Heart left ventricle (tissue), 16 donors: ENCODE data around the gene AFTPH. TPM values are rescaled to one million over a fixed set of nuclear protein-coding genes. Genes with fewer than 3 reads are reported as not detected.

Experiments used
- ATAC-seq, 4 donors: fragments of 200-7000 bp; cut with Tn5 transposase; one replicate each; pipeline ENCODE4 v1.9.1; 2020 to 2022; ENCODE audit warnings: moderate library complexity in 4 of 4, mild to moderate bottlenecking in 3 of 4, moderate number of reproducible peaks in 1 of 4
- DNase-seq, 5 donors: peaks; one replicate each; pipeline ENCODE4 v3.0.0-alpha.2; 2020
- H3K27ac ChIP-seq, 12 donors: fragments of 200-600 bp; sonication (generic) in 4 of 12; one replicate each; pipeline versions ENCODE4 v1.5.0 to v1.8.0; 2016 to 2022; ENCODE audit warnings: mild to moderate bottlenecking in 2 of 12
- H3K27me3 ChIP-seq, 9 donors: fragments of 200-600 bp; sonication (generic) in 2 of 9; one replicate each; pipeline versions ENCODE4 v1.5.1 to v1.8.0; 2016 to 2022; ENCODE audit warnings: mild to moderate bottlenecking in 3 of 9
- H3K36me3 ChIP-seq, 9 donors: fragments of 200-600 bp; sonication (generic) in 2 of 9; one replicate each; pipeline versions ENCODE4 v1.5.0 to v1.8.0; 2018 to 2022; ENCODE audit warnings: mild to moderate bottlenecking in 2 of 9
- H3K4me1 ChIP-seq, 12 donors: fragments of 200-600 bp; sonication (generic) in 4 of 12; one replicate each; pipeline versions ENCODE4 v1.5.0 to v1.8.0; 2016 to 2022; ENCODE audit warnings: mild to moderate bottlenecking in 3 of 12
- H3K4me3 ChIP-seq, 12 donors: fragments of 200-600 bp; sonication (generic) in 4 of 12; one replicate each; pipeline versions ENCODE4 v1.5.0 to v1.8.0; 2017 to 2022; ENCODE audit warnings: mild to moderate bottlenecking in 9 of 12, moderate library complexity in 4 of 12
- H3K9me3 ChIP-seq, 12 donors: fragments of 200-600 bp; sonication (generic) in 4 of 12; one replicate each; pipeline versions ENCODE4 v1.5.0 to v1.8.0; 2016 to 2022; ENCODE audit warnings: mild to moderate bottlenecking in 1 of 12
- POLR2A ChIP-seq, 2 donors: fragments of 450-650 bp; IDR thresholded peaks; one replicate each; pipeline ENCODE4 v1.6.1; 2017; ENCODE audit warnings: antibody characterized with exemption in 2 of 2, mild to moderate bottlenecking in 2 of 2, moderate library complexity in 2 of 2
- WGBS, 4 donors: extraction: QIAGEN DNeasy Blood & Tissue Kit in 2 of 4; methylation state at CpG; one replicate each; pipeline versions ENCODE4 v1.1.5 to v1.1.7; 2013 to 2018; 5-methylcytosine and 5-hydroxymethylcytosine counted together
- intact Hi-C, 10 donors: fragments of 100-400 bp; cut with DNase I; formaldehyde crosslinking; loops; one replicate each; pipeline versions ENCODE4 v1.11.1 to v1.14.2; 2022
- polyA plus RNA-seq, 2 donors: library from polyadenylated mRNA; stranded (reverse); fragments of 200-250 nt; gene quantifications; one replicate each; pipeline ENCODE4 v1.2.3, GENCODE V29; 2013
- total RNA-seq, 9 donors: library from RNA; depleted of rRNA in 2 of 9; stranded (reverse); fragments of >200 nt in 2 of 9; fragmentation: NEBNext Ultra II Directional in 3 of 9; extraction: Animal tissue kit (Norgen Biotek cat#: 25700) in 3 of 9; gene quantifications; one replicate each; pipeline versions ENCODE4 v1.1.0 to v1.2.4, GENCODE V29; 2016 to 2023
- TF ChIP-seq, protein P1 (sequence below), 12 donors: fragments of 200-600 bp; sonication (generic) in 4 of 12; IDR thresholded peaks; one replicate each; pipeline versions ENCODE4 v1.5.0 to v1.8.0; 2018 to 2022; ENCODE audit warnings: antibody characterized with exemption in 12 of 12, mild to moderate bottlenecking in 5 of 12
- donor health status: ischemic (EF 13 %, LVEDD 7.1; RV severe dilation, severe dysfunction).
- donor health status: healthy with polysubstance abuse.
- donor health status: DM: no; HTN: yes; CAD: no.
- donor health status: DM: no; HTN: no; CAD: no.
- donor health status: ischemic (EF 25% LVEDD 6.9; RV normal size, moderate dysfunction).
- donor health status: ischemic (EF 25% LVEDD 5.7; RV mildly dilated, moderate dysfunction).
- donor health status: healthy.
- donor health status: DM: yes; HTN: yes; CAD: no.
- donor health status: ischemic (EF 35%, LVEDD 5.7; RV mildly dilated, moderate dysfunction).
- donor health status: nonischemic (EF 11% LVEDD 7.7; RV severe dilation, severe dysfunction).
- donor health status: DM: yes; HTN: yes; CAD: no.
- donor health status: PGD.
- donor health status: ischemic (EF 29% LVEDD 5.4; RV normal size, mild dysfunction).
- donor health status: nonischemic (EF 23%, LVEDD 6.1; RV moderate dilation, normal function).

The AFTPH gene
- total and polyA plus RNA-seq, 11 donors = 9.2 to 15.2 (median 10.7) TPM

DNA sequence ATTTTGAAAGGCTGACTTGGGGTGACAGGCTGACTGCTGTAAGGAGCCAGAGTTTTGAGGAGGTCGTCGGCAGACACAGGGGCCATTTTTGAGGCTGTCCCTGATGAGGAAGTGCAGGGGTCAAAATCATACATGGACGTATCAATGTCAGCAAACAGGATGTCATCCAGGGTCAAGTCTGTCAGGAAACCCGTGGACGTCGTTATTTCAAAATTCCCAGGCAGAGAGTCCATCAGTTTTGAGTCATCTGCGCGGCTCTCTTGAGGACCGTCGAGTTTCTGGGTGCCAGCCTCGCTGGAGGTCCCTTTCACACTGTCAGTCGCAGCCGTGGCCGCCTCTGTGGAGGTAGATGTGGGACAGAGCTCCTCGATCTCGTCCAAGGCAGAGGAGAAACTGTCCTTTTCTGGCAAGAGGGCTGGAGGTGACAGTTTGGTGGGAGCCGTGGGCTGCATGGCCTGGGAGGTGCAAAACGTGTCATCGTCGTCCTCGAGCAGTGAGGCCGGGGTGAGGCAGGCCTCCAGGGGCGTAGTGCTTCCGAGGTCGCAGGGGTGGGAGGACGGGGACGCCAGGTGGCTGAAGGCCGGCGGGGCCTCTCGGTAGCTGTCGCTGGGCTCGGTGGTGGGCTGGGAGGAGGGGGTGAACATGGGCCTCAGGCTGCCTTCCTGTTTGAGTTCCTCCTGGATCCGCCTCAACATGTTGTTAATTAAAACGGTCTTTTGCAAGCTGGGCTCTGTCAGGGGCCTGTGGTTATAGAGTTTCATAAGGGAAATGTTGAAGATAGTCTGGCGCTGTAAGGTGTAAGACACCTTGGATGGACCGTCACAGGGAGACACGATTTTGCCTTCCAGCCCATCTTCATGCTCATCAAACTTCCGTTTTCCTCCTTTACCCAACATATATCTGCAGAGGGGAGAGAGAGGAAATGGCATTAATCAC, 112.1 kb downstream of the AFTPH start:
- DNase-seq (no peak), ATAC-seq (peak in 2 of 4 donors; percentile 10 to 27)
- H3K9me3 ChIP-seq = no peaks in the 10 kb centered on the region
- peaks cover 0 to 61% (median 29%) of the 10 kb centered on the region in 12 donors for H3K4me1 ChIP-seq
- H3K4me3 ChIP-seq = no peak overlapping the region
- H3K27ac ChIP-seq = no peak overlapping the region
- H3K36me3 ChIP-seq = peaks cover 0 to 44% (median 31%) of the 10 kb centered on the region in 9 donors
- intact Hi-C loops = loop anchor here in 1 of 10 donors (5.0 kb wide), 1 partner anchor 39 kb away; no protein-coding TSS in a partner anchor
- WGBS, 4 donors = 70 to 77% (median 75%) methylated on average over 32 to 38 of the region's 38 CpGs
- no peaks in the 10 kb centered on the region for H3K27me3 ChIP-seq
- TF ChIP-seq POLR2A (IDR thresholded peaks at IDR 0.05) = no peak
- TF ChIP-seq, protein P1, sequence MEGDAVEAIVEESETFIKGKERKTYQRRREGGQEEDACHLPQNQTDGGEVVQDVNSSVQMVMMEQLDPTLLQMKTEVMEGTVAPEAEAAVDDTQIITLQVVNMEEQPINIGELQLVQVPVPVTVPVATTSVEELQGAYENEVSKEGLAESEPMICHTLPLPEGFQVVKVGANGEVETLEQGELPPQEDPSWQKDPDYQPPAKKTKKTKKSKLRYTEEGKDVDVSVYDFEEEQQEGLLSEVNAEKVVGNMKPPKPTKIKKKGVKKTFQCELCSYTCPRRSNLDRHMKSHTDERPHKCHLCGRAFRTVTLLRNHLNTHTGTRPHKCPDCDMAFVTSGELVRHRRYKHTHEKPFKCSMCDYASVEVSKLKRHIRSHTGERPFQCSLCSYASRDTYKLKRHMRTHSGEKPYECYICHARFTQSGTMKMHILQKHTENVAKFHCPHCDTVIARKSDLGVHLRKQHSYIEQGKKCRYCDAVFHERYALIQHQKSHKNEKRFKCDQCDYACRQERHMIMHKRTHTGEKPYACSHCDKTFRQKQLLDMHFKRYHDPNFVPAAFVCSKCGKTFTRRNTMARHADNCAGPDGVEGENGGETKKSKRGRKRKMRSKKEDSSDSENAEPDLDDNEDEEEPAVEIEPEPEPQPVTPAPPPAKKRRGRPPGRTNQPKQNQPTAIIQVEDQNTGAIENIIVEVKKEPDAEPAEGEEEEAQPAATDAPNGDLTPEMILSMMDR (IDR thresholded peaks at IDR 0.05) = no peak

DNA sequence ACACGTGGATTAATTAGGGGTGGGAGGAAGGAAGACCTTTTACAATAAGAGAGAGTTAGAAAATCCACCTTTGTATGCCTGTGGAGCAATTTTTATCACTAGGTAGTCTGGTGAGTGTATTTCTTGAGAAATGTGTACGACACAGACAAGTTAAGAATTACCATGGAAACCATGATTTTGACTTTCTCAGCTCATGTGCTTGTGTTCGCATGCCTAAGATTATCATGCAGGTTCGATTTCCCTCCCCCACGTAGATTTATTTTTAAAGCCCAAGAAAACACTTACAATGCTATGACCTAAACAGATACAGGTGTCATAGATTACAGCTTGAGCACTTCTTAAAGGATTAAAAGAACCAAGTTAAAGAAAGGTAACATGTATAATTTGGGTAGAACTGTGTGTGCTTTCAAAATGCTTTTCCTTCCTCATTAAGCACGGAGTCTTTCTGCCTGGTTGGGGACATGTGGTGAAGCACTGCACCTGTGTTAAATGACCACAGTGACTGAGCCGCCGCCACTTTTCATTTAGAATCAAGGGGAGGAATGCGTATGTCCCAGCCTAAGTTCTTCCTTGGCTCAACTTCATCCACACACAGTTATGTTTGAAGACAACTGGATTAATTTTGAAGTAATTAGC, 113.0 kb downstream of the AFTPH start:
- Histone ChIP-seq H3K4me1 (peaks cover 0 to 67% (median 31%) of the 10 kb centered on the region in 12 donors), H3K27ac (peak overlapping the region in 1 of 12 donors; percentile 39), H3K9me3 (no peaks in the 10 kb centered on the region), H3K27me3 (no peaks in the 10 kb centered on the region), H3K36me3 (peaks cover 0 to 44% (median 34%) of the 10 kb centered on the region in 9 donors), H3K4me3 (no peak overlapping the region)
- intact Hi-C loops = loop anchor here in 1 of 10 donors (5.0 kb wide), 1 partner anchor 40 kb away; no protein-coding TSS in a partner anchor
- DNase-seq = no peak
- TF ChIP-seq POLR2A (IDR thresholded peaks at IDR 0.05) = no peak
- TF ChIP-seq, protein P1 (IDR thresholded peaks at IDR 0.05) = no peak
- 63 to 69% (median 68%) methylated on average over 9 of the region's 9 CpGs for WGBS, 4 donors
- ATAC-seq = no peak

DNA sequence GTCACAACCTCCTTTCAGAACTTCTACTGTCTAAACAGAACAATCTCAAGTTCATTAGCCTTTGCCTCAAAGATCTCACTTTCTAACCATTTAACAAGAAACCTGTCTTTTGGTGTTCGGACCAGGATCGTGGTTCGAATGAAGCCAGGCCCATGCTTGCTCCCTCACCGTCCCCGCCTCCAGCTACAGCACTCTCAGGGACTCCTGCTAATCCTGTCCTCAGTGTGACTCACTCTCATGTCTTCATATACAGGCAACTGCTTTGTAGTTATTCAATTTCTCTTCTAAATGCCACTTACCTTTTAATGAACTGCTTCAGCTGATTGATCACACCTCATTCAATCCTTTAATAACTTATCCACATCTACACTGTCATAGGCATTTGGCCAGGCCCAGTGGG, 113.8 kb downstream of the AFTPH start:
- peak in 1 of 4 donors; percentile 46 for ATAC-seq

More for the DNA sequence above, 113.8 kb downstream of the AFTPH start:
- intact Hi-C loops = loop anchor here in 1 of 10 donors (5.0 kb wide), 1 partner anchor 41 kb away; no protein-coding TSS in a partner anchor
- TF ChIP-seq POLR2A (IDR thresholded peaks at IDR 0.05) = no peak
- TF ChIP-seq, protein P1 (IDR thresholded peaks at IDR 0.05) = no peak
- Histone ChIP-seq H3K36me3 (peaks cover 0 to 36% (median 34%) of the 10 kb centered on the region in 9 donors), H3K4me3 (no peak overlapping the region), H3K27me3 (no peaks in the 10 kb centered on the region), H3K9me3 (no peaks in the 10 kb centered on the region), H3K27ac (no peak overlapping the region), H3K4me1 (peaks cover 0 to 75% (median 33%) of the 10 kb centered on the region in 12 donors)
- no peak for DNase-seq
- WGBS, 4 donors = 89 to 95% (median 93%) methylated on average over 5 of the region's 5 CpGs
